Inferior parietal cortex (tissue), 1 donor: Measurements from ENCODE around the gene RCBTB1.
A peak's percentile ranks its signal among the peaks of the same experiment; 100 is the strongest.
"Not testable (repeated sequence)": the region's sequence is repeated elsewhere in the genome, so short reads cannot be mapped to it uniquely, and the experiment has no call there.

ENCODE experiments used
- DNase-seq: peaks from one replicate; pipeline ENCODE4 v3.0.0-alpha.2; 2016; ENCODE audit errors: extremely low spot score

The RCBTB1 gene

GRCh38 chr13:49585220-49586157 is at the start of gene RCBTB1:
Gene RCBTB1 (minus strand): TSS chr13:49585558. CDS start chr13:49567279, 18,279 bp downstream.
- DNase-seq, result peak; percentile 69

- DNase-seq, result no peak
These were observed 48.4 kb upstream of the RCBTB1 start for GRCh38 chr13:49633710-49634109.

GRCh38 chr13:49632156-49632555 is 46.8 kb upstream of the RCBTB1 start:
- no peak for DNase-seq

- DNase-seq, result no peak
These were observed 45.2 kb upstream of the RCBTB1 start for GRCh38 chr13:49630580-49630979.

GRCh38 chr13:49629947-49630346 is 44.6 kb upstream of the RCBTB1 start:
- DNase-seq, result no peak

GRCh38 chr13:49629196-49629938 is 44.0 kb upstream of the RCBTB1 start:
- DNase-seq, result no peak

GRCh38 chr13:49627831-49628652 is 42.7 kb upstream of the RCBTB1 start, which contains the start of gene ARL11:
Gene ARL11 (plus strand): TSS chr13:49628507. CDS start chr13:49630448, 1,941 bp downstream.
- DNase-seq, result no peak

GRCh38 chr13:49625392-49626079 is 40.2 kb upstream of the RCBTB1 start:
- DNase-seq, result no peak

- DNase-seq, result no peak
These were observed 38.9 kb upstream of the RCBTB1 start for GRCh38 chr13:49624229-49624628.

GRCh38 chr13:49622174-49622946 is 37.0 kb upstream of the RCBTB1 start:
- no peak for DNase-seq

GRCh38 chr13:49620170-49620621 is 34.8 kb upstream of the RCBTB1 start:
- DNase-seq, result no peak

GRCh38 chr13:49616676-49617065 is 31.3 kb upstream of the RCBTB1 start:
- DNase-seq, result no peak

GRCh38 chr13:49615836-49616675 is 30.7 kb upstream of the RCBTB1 start:
- no peak for DNase-seq

GRCh38 chr13:49612042-49612441 is 26.7 kb upstream of the RCBTB1 start:
- DNase-seq, result not testable (repeated sequence)

GRCh38 chr13:49610176-49610575 is 24.8 kb upstream of the RCBTB1 start:
- DNase-seq, result no peak

GRCh38 chr13:49608651-49609331 is 23.4 kb upstream of the RCBTB1 start:
- DNase-seq, result no peak

- DNase-seq, result no peak
These were observed 22.4 kb upstream of the RCBTB1 start for GRCh38 chr13:49607761-49608160.

GRCh38 chr13:49606747-49607648 is 21.6 kb upstream of the RCBTB1 start:
- peak; percentile 90 for DNase-seq
